ENCODE results near the gene DNAJC8.
A peak's percentile ranks its signal among the peaks of the same experiment; 100 is the strongest.

Gene DNAJC8

DNA sequence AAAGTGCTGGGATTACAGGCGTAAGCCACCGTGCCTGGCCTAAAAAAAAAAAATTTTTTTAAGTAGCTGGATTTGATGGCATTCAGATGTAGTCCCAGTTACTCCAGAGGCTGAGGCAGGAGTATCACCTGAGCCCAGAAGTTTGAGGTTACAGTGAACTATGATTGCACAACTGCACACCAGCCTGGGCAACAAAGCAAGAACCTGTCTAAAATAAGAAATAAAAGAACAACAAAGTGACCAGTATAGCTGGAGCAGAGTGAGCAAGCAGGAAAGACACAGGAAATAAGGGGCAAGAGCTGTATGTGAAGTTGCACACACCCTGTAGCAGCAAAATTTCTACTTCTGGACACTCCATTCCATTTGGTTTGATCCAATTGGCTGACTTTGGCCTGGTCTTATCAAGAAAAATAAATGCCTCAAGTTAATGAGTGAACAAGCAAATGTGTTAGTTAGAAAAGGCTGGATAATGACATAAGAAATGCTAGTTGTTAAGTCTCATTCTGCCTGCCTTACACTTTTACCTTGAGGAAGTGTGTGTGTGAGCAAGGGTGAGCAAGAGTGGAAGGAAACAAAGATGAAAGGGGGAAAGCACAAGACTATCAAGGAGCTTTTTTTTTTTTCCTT lies 11.0 kb upstream of the DNAJC8 start:
- CTCF ChIA-PET, result interaction anchor here (1.2 to 1.3 kb wide), 2 partner anchors 125 to 152 kb away, joined by 3 to 4 read pairs; no protein-coding TSS in a partner anchor
- H3K27ac Mint-ChIP-seq, result peak overlapping the region; percentile 87
- peaks cover 46% of the 10 kb centered on the region for H3K4me1 Mint-ChIP-seq
- DNase-seq, result no peak
- no peaks in the 10 kb centered on the region for H3K27me3 Mint-ChIP-seq
- peak overlapping the region; percentile 1 for H3K4me3 Mint-ChIP-seq
- H3K9me3 Mint-ChIP-seq, result no peaks in the 10 kb centered on the region
- peaks cover 6% of the 10 kb centered on the region for H3K36me3 Mint-ChIP-seq

DNA sequence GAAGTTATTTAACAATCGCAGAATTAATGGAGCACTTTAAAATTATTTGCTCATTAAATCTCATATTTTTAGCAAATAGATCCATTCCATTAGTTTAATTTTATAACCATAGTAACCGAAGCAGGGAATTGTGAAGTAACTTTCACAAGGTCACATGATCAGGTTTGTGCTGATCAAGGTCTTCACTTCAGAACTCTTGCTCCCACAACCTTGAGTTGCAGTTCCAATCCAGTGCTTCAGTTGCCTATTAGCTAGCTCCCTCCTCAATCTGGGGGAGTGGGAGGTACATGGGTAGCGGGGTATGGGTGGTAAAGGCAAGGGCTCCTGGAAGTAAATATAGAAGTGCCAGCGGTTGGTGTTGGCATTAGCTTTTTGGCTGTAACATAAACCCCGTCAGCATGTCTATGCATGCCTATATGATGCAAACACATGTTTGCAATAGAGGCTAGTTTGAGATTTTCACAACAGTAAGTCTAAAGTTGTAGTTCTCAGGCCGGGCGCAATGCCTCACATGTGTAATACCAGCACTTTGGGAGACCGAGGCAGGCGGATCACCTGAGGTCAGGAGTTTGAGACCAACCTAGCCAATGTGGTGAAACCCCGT lies 8.9 kb upstream of the DNAJC8 start:
- CTCF ChIA-PET, result no interaction called here
- no peak overlapping the region for H3K27ac Mint-ChIP-seq
- no peaks in the 10 kb centered on the region for H3K27me3 Mint-ChIP-seq

DNA sequence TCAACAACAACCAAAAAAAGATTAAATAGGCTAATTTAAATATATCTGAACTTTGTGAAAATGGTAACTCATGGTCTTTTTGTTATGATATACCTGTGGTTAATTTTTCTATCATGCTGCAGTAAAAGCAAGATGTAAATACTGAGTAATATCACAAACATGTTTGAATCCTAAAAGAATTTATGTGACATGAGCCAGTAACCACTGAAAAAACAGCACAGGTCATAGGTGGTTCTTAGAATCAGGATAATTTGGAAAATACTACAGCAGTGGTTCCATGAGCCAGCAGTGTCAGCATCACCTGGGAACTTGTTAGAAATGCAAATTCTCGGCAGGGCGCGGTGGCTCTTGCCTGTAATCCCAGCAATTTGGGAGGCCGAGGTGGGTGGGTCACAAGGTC lies 7.2 kb upstream of the DNAJC8 start:
- Mint-ChIP-seq H3K4me1 (peaks cover 24% of the 10 kb centered on the region), H3K4me3 (no peak overlapping the region), H3K27ac (no peak overlapping the region), H3K27me3 (no peaks in the 10 kb centered on the region), H3K36me3 (peaks cover 5% of the 10 kb centered on the region), H3K9me3 (no peaks in the 10 kb centered on the region)
- DNase-seq, result no peak
- CTCF ChIA-PET, result no interaction called here

More for the DNA sequence above, 8.9 kb upstream of the DNAJC8 start:
- Mint-ChIP-seq H3K4me3 (no peak overlapping the region), H3K9me3 (no peaks in the 10 kb centered on the region), H3K36me3 (peaks cover 6% of the 10 kb centered on the region), H3K4me1 (peaks cover 30% of the 10 kb centered on the region)
- no peak for DNase-seq

DNA sequence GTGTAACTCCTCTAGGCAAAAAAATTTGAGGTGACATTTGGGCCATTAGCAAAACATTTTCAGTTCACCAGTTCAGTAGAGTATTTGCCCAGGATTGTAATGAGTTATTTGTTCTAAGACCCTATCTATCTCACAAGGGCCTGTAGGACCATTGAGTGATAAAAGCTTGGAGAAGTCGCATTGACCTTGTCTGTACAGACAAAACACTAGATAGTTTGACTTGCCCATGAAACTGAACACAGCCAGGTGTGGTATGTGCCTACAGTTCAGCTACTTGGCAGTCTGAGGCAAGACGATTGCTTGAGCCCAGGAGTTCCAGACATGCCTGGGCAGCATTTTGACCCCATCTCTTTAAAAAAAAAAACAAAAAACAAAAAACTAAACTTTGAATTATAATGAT lies 6.2 kb upstream of the DNAJC8 start:
- H3K27ac Mint-ChIP-seq, result peak overlapping the region; percentile 49
- CTCF ChIA-PET, result no interaction called here

DNA sequence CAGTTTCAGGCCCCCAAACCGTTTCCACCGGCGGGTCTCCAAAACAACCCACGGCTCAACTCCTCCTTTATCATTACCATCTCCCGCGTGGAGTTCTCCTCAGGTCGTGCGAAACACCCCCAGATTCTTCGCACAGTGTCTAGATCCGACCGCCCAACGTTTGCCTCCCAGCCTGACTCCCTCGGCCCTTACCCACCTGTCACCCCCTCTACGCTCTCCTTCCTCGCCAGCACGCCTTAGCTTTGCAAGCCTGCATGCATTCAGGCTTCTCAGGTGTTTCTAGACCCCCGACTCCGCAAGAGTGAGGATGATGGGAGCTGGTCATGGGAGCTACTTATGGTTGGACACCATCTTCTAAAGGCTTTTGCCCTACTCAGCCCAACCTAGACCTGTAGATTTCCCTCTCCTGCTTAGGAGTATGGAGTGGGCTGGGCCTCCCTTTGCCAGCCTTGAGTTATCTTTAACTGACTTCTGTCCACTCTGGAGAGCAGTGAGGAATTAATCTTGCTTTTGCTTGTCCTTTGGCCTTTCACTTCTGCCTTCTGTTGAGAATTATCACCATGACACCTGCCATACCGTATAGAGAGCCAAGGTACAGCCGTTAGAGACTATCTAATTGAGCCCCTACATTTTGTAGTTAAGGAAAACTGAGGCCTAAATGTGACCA lies 4.0 kb upstream of the DNAJC8 start:
- Mint-ChIP-seq H3K36me3 (peaks cover 12% of the 10 kb centered on the region), H3K9me3 (no peaks in the 10 kb centered on the region), H3K27ac (no peak overlapping the region), H3K4me1 (peaks cover 19% of the 10 kb centered on the region), H3K4me3 (no peak overlapping the region), H3K27me3 (no peaks in the 10 kb centered on the region)
- CTCF ChIA-PET, result interaction anchor here (1.0 to 1.5 kb wide), 3 partner anchors 9 to 12 kb away, joined by 3 to 5 read pairs (median 3); no protein-coding TSS in a partner anchor
- DNase-seq, result peak; percentile 36

More for the DNA sequence above, 6.2 kb upstream of the DNAJC8 start:
- H3K36me3 Mint-ChIP-seq, result peaks cover 4% of the 10 kb centered on the region
- H3K9me3 Mint-ChIP-seq, result no peaks in the 10 kb centered on the region
- no peaks in the 10 kb centered on the region for H3K27me3 Mint-ChIP-seq
- no peak overlapping the region for H3K4me3 Mint-ChIP-seq
- peaks cover 17% of the 10 kb centered on the region for H3K4me1 Mint-ChIP-seq
- no peak for DNase-seq

DNA sequence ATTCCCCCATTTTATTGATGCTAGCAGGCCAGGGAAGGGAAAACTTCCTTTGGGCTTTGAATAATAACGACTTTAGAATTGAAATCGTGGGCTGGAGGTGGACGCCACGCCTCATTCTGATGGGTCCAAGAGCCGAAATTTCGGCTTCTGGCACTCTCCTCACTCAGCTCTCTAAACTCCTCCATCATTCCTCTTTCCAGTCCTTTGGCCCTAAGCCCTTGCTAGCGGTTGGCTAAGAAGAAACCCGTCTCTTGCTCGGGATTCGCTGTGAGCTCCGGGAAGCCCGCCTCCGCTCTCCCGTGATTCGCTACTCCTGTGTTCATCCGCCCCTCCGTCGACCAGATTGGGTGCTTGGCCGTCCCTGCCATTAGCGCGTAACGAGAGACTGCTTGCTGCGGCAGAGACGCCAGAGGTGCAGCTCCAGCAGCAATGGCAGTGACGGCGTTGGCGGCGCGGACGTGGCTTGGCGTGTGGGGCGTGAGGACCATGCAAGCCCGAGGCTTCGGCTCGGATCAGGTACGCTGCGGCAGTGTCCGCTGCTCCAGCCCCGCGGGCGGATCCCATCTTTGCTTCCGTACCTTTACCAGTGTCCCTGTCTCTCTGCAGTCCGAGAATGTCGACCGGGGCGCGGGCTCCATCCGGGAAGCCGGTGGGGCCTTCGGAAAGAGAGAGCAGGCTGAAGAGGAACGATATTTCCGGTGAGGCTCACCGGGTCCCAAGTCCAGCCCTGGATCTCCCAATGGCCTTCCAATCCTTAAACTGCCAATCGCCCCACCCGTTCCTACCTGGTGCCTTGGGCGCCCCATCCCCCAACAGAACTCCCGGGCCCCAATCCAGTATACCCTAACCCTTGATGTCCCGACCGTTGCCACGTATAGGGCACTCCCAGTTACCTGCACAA lies 3.2 kb upstream of the DNAJC8 start, which contains the start of gene ATP5IF1:
Gene ATP5IF1 (plus strand): TSS at position 370 of the 901 bp plus-strand sequence. CDS start 60 bp downstream, at position 430.
- H3K4me3 Mint-ChIP-seq, result no peak within 1 kb of the TSS
- CTCF ChIA-PET, result interaction anchor here (1.0 to 1.5 kb wide), 3 partner anchors 10 to 62 kb away, joined by 3 to 5 read pairs (median 3); no protein-coding TSS in a partner anchor
- H3K4me1 Mint-ChIP-seq, result peaks cover 21% of the 10 kb centered on the region
- H3K27ac Mint-ChIP-seq, result no peak within 1 kb of the TSS
- no peaks in the 10 kb centered on the region for H3K9me3 Mint-ChIP-seq
- H3K36me3 Mint-ChIP-seq, result peaks cover 12% of the 10 kb centered on the region
- H3K27me3 Mint-ChIP-seq, result no peaks in the 10 kb centered on the region
- DNase-seq, result peak; percentile 97

DNA sequence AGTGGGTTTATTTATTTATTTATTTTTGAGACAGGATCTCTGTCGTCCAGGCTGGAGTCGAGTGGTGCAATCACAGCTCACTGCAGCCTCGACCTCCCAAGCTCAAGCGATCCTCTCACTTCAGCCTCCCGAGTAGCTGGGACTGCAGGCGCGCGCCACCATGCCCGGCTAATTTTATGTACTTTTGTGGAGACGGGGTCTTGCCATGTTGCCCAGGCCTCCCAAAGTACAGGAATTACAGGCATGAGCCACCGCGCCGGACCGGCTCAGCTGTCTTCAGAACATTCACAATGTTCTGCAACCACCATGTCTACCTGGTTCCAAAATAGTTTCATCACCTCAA lies 406 bp upstream of the DNAJC8 start:
- CTCF ChIA-PET, result interaction anchor here (0.8 kb wide), 1 partner anchor 15 kb away, joined by 4 read pairs; no protein-coding TSS in a partner anchor
- H3K36me3 Mint-ChIP-seq, result peaks cover 14% of the 10 kb centered on the region
- no peak for DNase-seq
- H3K27me3 Mint-ChIP-seq, result no peaks in the 10 kb centered on the region
- no peak overlapping the region for H3K27ac Mint-ChIP-seq
- peak overlapping the region; percentile 50 for H3K4me3 Mint-ChIP-seq
- no peaks in the 10 kb centered on the region for H3K9me3 Mint-ChIP-seq
- peaks cover 37% of the 10 kb centered on the region for H3K4me1 Mint-ChIP-seq

DNA sequence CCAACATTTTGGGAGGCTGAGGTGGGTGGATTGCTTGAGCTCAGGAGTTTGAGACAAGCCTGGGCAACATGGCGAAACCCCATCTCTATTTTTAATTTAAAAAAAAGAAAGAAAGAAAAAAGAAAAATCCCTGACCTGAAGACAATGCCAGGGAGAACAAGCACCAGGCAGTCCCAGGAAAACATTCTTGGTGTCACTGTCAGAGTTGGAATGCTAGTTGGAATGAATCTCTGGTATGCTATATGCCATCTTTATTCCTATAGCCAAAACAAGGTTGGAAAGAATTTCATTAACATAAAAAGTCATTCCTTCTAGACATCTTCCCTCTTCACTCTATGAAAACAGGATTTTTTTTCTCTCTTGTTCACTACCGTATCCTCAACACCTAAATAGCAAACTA lies 2.8 kb downstream of the DNAJC8 start:
- peaks cover 37% of the 10 kb centered on the region for H3K4me1 Mint-ChIP-seq
- CTCF ChIA-PET, result no interaction called here
- no peak overlapping the region for H3K4me3 Mint-ChIP-seq
- no peaks in the 10 kb centered on the region for H3K9me3 Mint-ChIP-seq
- DNase-seq, result no peak
- H3K27me3 Mint-ChIP-seq, result no peaks in the 10 kb centered on the region
- H3K27ac Mint-ChIP-seq, result no peak overlapping the region
- H3K36me3 Mint-ChIP-seq, result peaks cover 32% of the 10 kb centered on the region

DNA sequence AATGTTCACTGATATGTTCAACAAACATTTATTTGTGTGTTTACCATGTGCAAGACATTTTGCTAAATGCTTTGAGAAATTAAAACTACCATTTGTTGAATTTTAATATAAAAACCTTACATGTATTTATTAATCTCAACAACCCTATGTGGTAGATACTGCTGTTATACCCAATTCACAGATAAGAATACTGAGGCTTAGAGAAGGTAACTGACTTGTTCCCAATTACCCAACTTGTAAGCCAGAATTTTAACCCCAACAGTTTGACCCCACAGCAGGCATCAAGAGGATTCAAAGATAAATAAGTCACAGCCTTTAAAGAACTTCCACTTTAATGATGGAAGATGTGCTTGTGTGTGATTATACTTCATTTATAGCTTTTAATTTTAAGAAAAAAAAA lies 3.7 kb downstream of the DNAJC8 start:
- peaks cover 34% of the 10 kb centered on the region for H3K4me1 Mint-ChIP-seq

DNA sequence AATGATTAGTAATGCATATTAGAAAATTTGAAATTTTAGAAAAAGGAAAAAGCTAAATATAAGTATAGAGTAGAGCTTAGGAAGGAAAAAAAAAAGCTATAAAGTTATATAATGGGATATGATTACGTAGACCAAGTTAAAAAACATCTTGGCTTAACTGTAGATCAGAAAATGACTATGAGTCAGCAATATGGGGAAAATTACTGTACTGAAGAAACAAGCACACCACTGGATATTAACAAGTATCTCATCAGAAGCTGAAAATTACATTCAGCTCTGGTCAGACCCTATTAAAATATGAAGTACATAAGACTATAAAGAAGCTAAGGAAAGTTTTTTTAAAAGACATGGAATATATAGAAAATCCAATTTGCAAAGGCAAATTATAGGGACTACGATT lies 19.5 kb downstream of the DNAJC8 start:
- Mint-ChIP-seq H3K36me3 (peaks cover 29% of the 10 kb centered on the region), H3K27me3 (no peaks in the 10 kb centered on the region), H3K4me1 (peaks cover 7% of the 10 kb centered on the region), H3K9me3 (no peaks in the 10 kb centered on the region), H3K4me3 (no peak overlapping the region), H3K27ac (no peak overlapping the region)
- no peak for DNase-seq
- CTCF ChIA-PET, result interaction anchor here (0.5 to 9.8 kb wide), 3 partner anchors 11 to 123 kb away, joined by 3 to 184 read pairs (median 3); partner anchors contain the start of gene EYA3

More for the DNA sequence above, 3.7 kb downstream of the DNAJC8 start:
- no peaks in the 10 kb centered on the region for H3K9me3 Mint-ChIP-seq
- no peak for DNase-seq
- H3K4me3 Mint-ChIP-seq, result no peak overlapping the region
- no peaks in the 10 kb centered on the region for H3K27me3 Mint-ChIP-seq
- no peak overlapping the region for H3K27ac Mint-ChIP-seq
- CTCF ChIA-PET, result no interaction called here
- peaks cover 34% of the 10 kb centered on the region for H3K36me3 Mint-ChIP-seq

DNA sequence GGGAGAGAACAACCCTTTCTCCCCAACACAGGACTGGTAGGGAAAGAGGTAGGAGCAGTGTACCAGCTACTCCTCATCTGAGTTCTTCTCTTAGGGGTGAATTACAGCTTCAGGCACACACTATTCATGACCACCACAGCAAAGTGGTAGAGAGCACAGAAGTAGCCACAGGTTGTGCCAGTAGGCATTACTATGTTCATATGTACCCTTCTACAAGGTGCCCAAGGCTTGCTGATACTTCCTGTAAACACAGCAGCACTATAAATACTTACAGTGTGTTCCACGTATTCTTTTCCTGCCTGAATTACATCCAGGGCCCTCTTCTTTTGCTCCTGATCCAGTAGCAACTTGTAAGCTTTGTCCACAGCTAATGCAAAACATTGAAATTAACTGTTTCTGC lies 23.1 kb downstream of the DNAJC8 start:
- H3K9me3 Mint-ChIP-seq, result no peaks in the 10 kb centered on the region
- H3K27ac Mint-ChIP-seq, result no peak overlapping the region
- no peak for DNase-seq
- peaks cover 9% of the 10 kb centered on the region for H3K4me1 Mint-ChIP-seq
- no peaks in the 10 kb centered on the region for H3K27me3 Mint-ChIP-seq
- H3K4me3 Mint-ChIP-seq, result no peak overlapping the region
- peaks cover 41% of the 10 kb centered on the region for H3K36me3 Mint-ChIP-seq
- CTCF ChIA-PET, result interaction anchor here (0.7 to 9.8 kb wide), 17 partner anchors 10 to 352 kb away, joined by 3 to 184 read pairs (median 5); partner anchors contain the start of gene EYA3

DNA sequence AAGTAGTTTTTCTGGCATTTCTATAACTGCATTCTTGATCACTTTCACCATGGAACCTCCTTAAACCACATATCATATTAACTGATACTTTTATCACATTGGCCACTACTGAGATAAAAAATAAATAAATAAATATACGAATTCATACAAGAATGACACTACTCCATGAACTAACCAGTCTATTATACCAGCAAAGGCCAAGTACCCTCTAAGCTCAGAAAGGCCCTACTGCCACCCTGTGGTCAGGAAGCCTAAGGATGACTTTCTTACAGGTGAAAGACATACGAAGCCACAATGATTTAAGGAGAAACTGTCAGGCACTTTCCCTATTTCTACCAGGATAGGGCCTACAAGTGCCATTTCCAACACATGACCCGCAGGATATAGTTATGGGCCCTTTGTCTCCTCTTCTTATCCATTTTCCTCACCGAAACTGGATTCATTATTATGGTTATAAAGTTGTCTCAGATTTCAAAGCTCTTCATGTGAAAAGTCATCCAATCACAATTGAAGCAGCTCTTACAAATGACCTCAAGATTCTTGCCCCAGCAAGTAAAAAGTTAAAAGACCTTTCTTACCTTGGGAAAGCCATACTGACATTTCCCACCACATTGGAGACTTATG lies 23.9 kb downstream of the DNAJC8 start:
- Mint-ChIP-seq H3K4me3 (no peak overlapping the region), H3K9me3 (no peaks in the 10 kb centered on the region), H3K27ac (no peak overlapping the region), H3K4me1 (peaks cover 11% of the 10 kb centered on the region), H3K27me3 (no peaks in the 10 kb centered on the region), H3K36me3 (peaks cover 45% of the 10 kb centered on the region)
- peak; percentile 84 for DNase-seq
- CTCF ChIA-PET, result interaction anchor here (0.7 to 9.8 kb wide), 20 partner anchors 9 to 351 kb away, joined by 3 to 184 read pairs (median 4); partner anchors contain the start of gene EYA3

DNA sequence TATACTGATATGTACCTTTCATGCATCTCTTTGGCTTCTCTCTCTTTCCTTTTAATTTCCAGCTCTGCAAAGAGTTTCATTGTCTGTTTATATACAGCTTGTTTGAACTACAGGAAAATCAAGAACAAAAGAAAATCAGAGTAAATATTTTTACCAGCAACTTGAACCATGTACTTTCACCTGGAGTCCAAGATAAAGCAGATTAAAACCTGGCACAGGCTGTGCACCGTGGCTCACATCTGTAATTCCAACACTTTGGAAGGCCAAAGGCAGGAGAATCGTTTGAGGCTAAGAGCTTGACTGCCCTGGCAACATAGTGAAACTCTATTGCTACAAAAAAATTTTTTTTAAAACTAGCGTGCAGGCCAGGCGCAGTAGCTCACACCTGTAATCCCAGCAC lies 27.6 kb downstream of the DNAJC8 start:
- no peaks in the 10 kb centered on the region for H3K9me3 Mint-ChIP-seq
- no peak overlapping the region for H3K27ac Mint-ChIP-seq
- peaks cover 61% of the 10 kb centered on the region for H3K36me3 Mint-ChIP-seq
- H3K4me1 Mint-ChIP-seq, result peaks cover 26% of the 10 kb centered on the region
- CTCF ChIA-PET, result interaction anchor here (0.7 to 9.8 kb wide), 2 partner anchors 115 to 231 kb away, joined by 3 to 184 read pairs; partner anchors contain the start of gene EYA3
- no peaks in the 10 kb centered on the region for H3K27me3 Mint-ChIP-seq
- no peak for DNase-seq
- H3K4me3 Mint-ChIP-seq, result no peak overlapping the region

Data from activated naive CD4-positive, alpha-beta T cell treated with anti-CD3 and anti-CD28 coated beads, Interleukin-2, amount 10 ng/mL, durations not matched to agents 7 days and 5 days (primary cell).